GM12872 (cell line): ENCODE data around the gene ZNF776.

Experiments used
- CTCF ChIP-seq: IDR thresholded peaks from 3 replicates; pipeline ENCODE4 v1.5.1; 2011; ENCODE audit warnings: low read depth, mild to moderate bottlenecking, low read length, moderate library complexity; ENCODE audit not compliant: insufficient read depth

Gene ZNF776

GRCh38 chr19:57807541-57807940, 60.9 kb downstream of the ZNF776 start:
- TF ChIP-seq CTCF: no peak
